Measurements from ENCODE around the gene TRIP6.

The TRIP6 gene

DNA sequence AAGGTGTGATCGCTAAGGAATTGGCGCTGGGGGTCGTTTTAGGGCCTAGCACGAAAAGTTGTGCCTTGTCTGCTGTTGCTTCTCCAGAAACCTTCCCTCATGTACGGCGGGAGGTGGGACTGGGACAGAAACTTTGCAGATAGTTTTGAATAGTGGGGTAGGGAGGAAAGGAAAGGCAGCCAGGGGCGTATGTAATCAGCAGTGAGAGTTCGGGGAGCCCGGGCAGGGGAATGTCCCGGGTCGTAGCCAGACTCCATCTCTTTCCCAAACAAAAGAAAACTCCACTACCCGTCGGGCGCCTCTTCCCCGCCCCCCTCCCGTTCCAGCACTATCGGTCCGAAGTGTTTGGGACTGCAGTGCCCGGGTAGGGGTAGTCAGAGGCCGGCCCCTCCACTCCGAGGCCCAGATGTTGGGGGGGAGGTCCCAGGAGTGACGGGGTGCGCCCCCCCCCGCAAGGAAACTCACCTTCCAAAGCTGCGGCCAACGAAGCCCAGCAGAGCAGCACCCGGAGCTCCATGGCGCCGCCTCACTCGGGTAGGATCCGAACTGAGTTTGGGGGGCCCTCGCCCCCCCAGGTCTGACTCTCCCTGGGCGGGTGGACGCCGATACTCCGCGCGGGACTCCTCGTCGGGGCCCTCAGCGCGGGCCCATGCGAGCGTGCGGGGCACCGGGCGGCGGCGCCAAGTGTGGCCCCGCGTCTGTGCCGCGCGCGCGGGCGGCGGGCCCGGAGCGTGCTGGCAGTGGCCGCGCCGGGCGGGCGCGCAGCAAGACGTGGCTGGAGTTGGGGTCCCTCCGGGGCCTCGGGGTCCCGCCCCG, 40.5 kb upstream of the TRIP6 start (continued):
- peak; percentile 18; the same call in 1 of the 2 replicates for TF ChIP-seq CTCF (tag by site-specific recombination; IDR thresholded peaks at IDR 0.05)
- TF ChIP-seq ZNF785 (tag by site-specific recombination; IDR thresholded peaks at IDR 0.05), result no peak
- TF ChIP-seq ZNF830 (tag by site-specific recombination; IDR thresholded peaks at IDR 0.05; ENCODE audit: low read depth), result no peak
- TF ChIP-seq ZNF473 (tag by site-specific recombination; IDR thresholded peaks at IDR 0.05), result no peak
- no peak for TF ChIP-seq ZNF24 (tag by site-specific recombination; IDR thresholded peaks at IDR 0.05)
- TF ChIP-seq REPIN1 (tag by site-specific recombination; IDR thresholded peaks at IDR 0.05; ENCODE audit: low read depth), result no peak
- TF ChIP-seq ZBTB8A (tag by site-specific recombination; IDR thresholded peaks at IDR 0.05), result peak; percentile 30; the same call in 1 of the 2 replicates
- TF ChIP-seq, protein P1, sequence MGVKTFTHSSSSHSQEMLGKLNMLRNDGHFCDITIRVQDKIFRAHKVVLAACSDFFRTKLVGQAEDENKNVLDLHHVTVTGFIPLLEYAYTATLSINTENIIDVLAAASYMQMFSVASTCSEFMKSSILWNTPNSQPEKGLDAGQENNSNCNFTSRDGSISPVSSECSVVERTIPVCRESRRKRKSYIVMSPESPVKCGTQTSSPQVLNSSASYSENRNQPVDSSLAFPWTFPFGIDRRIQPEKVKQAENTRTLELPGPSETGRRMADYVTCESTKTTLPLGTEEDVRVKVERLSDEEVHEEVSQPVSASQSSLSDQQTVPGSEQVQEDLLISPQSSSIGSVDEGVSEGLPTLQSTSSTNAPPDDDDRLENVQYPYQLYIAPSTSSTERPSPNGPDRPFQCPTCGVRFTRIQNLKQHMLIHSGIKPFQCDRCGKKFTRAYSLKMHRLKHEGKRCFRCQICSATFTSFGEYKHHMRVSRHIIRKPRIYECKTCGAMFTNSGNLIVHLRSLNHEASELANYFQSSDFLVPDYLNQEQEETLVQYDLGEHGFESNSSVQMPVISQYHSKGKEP (tag by site-specific recombination; IDR thresholded peaks at IDR 0.05), result no peak
- no peak for TF ChIP-seq ZNF248 (tag by site-specific recombination; IDR thresholded peaks at IDR 0.05)
- TF ChIP-seq ZNF596 (tag by site-specific recombination; IDR thresholded peaks at IDR 0.05), result no peak
- no peak for TF ChIP-seq ZNF157 (tag by site-specific recombination; IDR thresholded peaks at IDR 0.05)
- no peak for TF ChIP-seq ZNF211 (tag by site-specific recombination; IDR thresholded peaks at IDR 0.05; ENCODE audit: low read depth)
- TF ChIP-seq ZNF561 (tag by site-specific recombination; IDR thresholded peaks at IDR 0.05; ENCODE audit: borderline replicate concordance), result no peak
- TF ChIP-seq ZNF529 (tag by site-specific recombination; IDR thresholded peaks at IDR 0.05; ENCODE audit: insufficient replicate concordance), result no peak
- no peak for TF ChIP-seq ZNF707 (tag by site-specific recombination; IDR thresholded peaks at IDR 0.05)
- no peak for TF ChIP-seq ZFP69B (tag by site-specific recombination; IDR thresholded peaks at IDR 0.05)
- TF ChIP-seq TSHZ1 (tag by site-specific recombination; IDR thresholded peaks at IDR 0.05; ENCODE audit: borderline replicate concordance), result no peak
- TF ChIP-seq, protein P2, sequence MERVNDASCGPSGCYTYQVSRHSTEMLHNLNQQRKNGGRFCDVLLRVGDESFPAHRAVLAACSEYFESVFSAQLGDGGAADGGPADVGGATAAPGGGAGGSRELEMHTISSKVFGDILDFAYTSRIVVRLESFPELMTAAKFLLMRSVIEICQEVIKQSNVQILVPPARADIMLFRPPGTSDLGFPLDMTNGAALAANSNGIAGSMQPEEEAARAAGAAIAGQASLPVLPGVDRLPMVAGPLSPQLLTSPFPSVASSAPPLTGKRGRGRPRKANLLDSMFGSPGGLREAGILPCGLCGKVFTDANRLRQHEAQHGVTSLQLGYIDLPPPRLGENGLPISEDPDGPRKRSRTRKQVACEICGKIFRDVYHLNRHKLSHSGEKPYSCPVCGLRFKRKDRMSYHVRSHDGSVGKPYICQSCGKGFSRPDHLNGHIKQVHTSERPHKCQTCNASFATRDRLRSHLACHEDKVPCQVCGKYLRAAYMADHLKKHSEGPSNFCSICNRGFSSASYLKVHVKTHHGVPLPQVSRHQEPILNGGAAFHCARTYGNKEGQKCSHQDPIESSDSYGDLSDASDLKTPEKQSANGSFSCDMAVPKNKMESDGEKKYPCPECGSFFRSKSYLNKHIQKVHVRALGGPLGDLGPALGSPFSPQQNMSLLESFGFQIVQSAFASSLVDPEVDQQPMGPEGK (tag by site-specific recombination; IDR thresholded peaks at IDR 0.05), result peak; percentile 93
- TF ChIP-seq ZNF335 (tag by site-specific recombination; conservative IDR thresholded peaks at IDR 0.05), result peak; percentile 55
- no peak for TF ChIP-seq MYNN (tag by site-specific recombination; IDR thresholded peaks at IDR 0.05; ENCODE audit: borderline replicate concordance)
- no peak for TF ChIP-seq ZNF692 (tag by site-specific recombination; IDR thresholded peaks at IDR 0.05)
- TF ChIP-seq ZNF585B (tag by site-specific recombination; IDR thresholded peaks at IDR 0.05), result no peak
- TF ChIP-seq ZXDB (tag by site-specific recombination; IDR thresholded peaks at IDR 0.05), result 0 out of 2 replicates have a peak, but pooled peaks have one; percentile 32
- no peak for TF ChIP-seq ZNF792 (tag by site-specific recombination; IDR thresholded peaks at IDR 0.05)
- TF ChIP-seq OSR2 (tag by site-specific recombination; IDR thresholded peaks at IDR 0.05), result no peak
- TF ChIP-seq PRDM1 (tag by site-specific recombination; IDR thresholded peaks at IDR 0.05), result no peak
- 0 out of 2 replicates have a peak, but pooled peaks have one; percentile 38 for TF ChIP-seq ZNF501 (tag by site-specific recombination; IDR thresholded peaks at IDR 0.05)
- no peak for TF ChIP-seq SALL2 (tag by site-specific recombination; IDR thresholded peaks at IDR 0.05; ENCODE audit: borderline replicate concordance)
